HS-5 (cell line): ENCODE data around the gene LZTFL1.

Experiments used
- DNase-seq: peaks from one replicate; pipeline ENCODE4 v3.0.0-alpha.2; 2012; ENCODE audit warnings: low read depth

LZTFL1 gene

GRCh38 chr3:45807681-45808540 lies 34.0 kb downstream of the LZTFL1 start:
- DNase-seq: no peak

- DNase-seq: no peak
These were observed 34.8 kb downstream of the LZTFL1 start for GRCh38 chr3:45807133-45807532.

GRCh38 chr3:45806072-45806471 lies 35.8 kb downstream of the LZTFL1 start:
- no peak for DNase-seq

GRCh38 chr3:45803252-45803935 lies 38.5 kb downstream of the LZTFL1 start:
- no peak for DNase-seq

GRCh38 chr3:45802146-45802545 lies 39.8 kb downstream of the LZTFL1 start:
- DNase-seq: no peak

GRCh38 chr3:45800611-45801010 lies 41.3 kb downstream of the LZTFL1 start:
- no peak for DNase-seq

- no peak for DNase-seq
These were observed 42.3 kb downstream of the LZTFL1 start for GRCh38 chr3:45799586-45799985.

GRCh38 chr3:45798034-45798433 lies 43.9 kb downstream of the LZTFL1 start:
- DNase-seq: no peak

- DNase-seq: no peak
These were observed 44.8 kb downstream of the LZTFL1 start for GRCh38 chr3:45796902-45797637.

GRCh38 chr3:45795882-45796765 lies 45.8 kb downstream of the LZTFL1 start, which contains the start of gene SLC6A20:
SLC6A20 (minus strand) TSS chr3:45796536; CDS start chr3:45796419, 117 bp downstream.
- DNase-seq: no peak

GRCh38 chr3:45795509-45795881 lies 46.4 kb downstream of the LZTFL1 start:
- DNase-seq: no peak

GRCh38 chr3:45794660-45795059 lies 47.3 kb downstream of the LZTFL1 start:
- DNase-seq: no peak

GRCh38 chr3:45794177-45794560 lies 47.8 kb downstream of the LZTFL1 start:
- DNase-seq: no peak

- DNase-seq: no peak
These were observed 48.3 kb downstream of the LZTFL1 start for GRCh38 chr3:45793482-45794176.

GRCh38 chr3:45792516-45793172 lies 49.3 kb downstream of the LZTFL1 start:
- DNase-seq: no peak

GRCh38 chr3:45792036-45792435 lies 49.9 kb downstream of the LZTFL1 start:
- DNase-seq: no peak

GRCh38 chr3:45790596-45790995 lies 51.3 kb downstream of the LZTFL1 start:
- no peak for DNase-seq

GRCh38 chr3:45789235-45789812 lies 52.6 kb downstream of the LZTFL1 start:
- DNase-seq: no peak

- DNase-seq: no peak
These were observed 54.4 kb downstream of the LZTFL1 start for GRCh38 chr3:45787551-45787950.
